SK-N-SH (cell line): ENCODE measurements around the gene TDP2.

Experiments used
- EP300 ChIP-seq, 2 experiments: IDR thresholded peaks; 2 replicates each; pipeline versions ENCODE4 v1.4.0 to v1.6.1; 2012; ENCODE audit warnings: borderline replicate concordance in 1 of 2, low read depth in 1 of 2, low read length in 1 of 2
- GABPA ChIP-seq: IDR thresholded peaks from 2 replicates; pipeline ENCODE4 v1.4.0; 2012; ENCODE audit warnings: low read depth, mild to moderate bottlenecking
- GATA2 ChIP-seq: sonication (generic); formaldehyde crosslinking; IDR thresholded peaks from 2 replicates; pipeline ENCODE4 v1.5.0; 2020; ENCODE audit warnings: mild to moderate bottlenecking, missing genetic modification reagents
- MXI1 ChIP-seq: IDR thresholded peaks from 2 replicates; pipeline ENCODE4 v1.6.1; 2012; ENCODE audit warnings: mild to moderate bottlenecking, low read depth, low read length, improper control_type of control experiment
- NFIC ChIP-seq: IDR thresholded peaks from 2 replicates; pipeline ENCODE4 v1.4.0; 2012; ENCODE audit warnings: borderline replicate concordance
- RXRA ChIP-seq: IDR thresholded peaks from 2 replicates; pipeline ENCODE4 v1.4.0; 2012; ENCODE audit warnings: low read depth, mild to moderate bottlenecking, borderline replicate concordance
- TEAD4 ChIP-seq: IDR thresholded peaks from 2 replicates; pipeline ENCODE4 v1.4.0; 2012; ENCODE audit warnings: mild to moderate bottlenecking, borderline replicate concordance; ENCODE audit not compliant: insufficient read depth
- USF1 ChIP-seq: IDR thresholded peaks from 2 replicates; pipeline ENCODE4 v1.4.0; 2012; ENCODE audit warnings: low read depth, borderline replicate concordance
- TF ChIP-seq, protein P1 (sequence below): fragments of 200-600 bp; sonication (generic); IDR thresholded peaks from 2 replicates; pipeline ENCODE4 v1.6.1; 2017; ENCODE audit warnings: antibody characterized with exemption, mild to moderate bottlenecking, moderate library complexity
- TF ChIP-seq, protein P2 (sequence below): IDR thresholded peaks from 2 replicates; pipeline ENCODE4 v1.4.0; 2012; ENCODE audit warnings: low read depth, borderline replicate concordance

DNA sequence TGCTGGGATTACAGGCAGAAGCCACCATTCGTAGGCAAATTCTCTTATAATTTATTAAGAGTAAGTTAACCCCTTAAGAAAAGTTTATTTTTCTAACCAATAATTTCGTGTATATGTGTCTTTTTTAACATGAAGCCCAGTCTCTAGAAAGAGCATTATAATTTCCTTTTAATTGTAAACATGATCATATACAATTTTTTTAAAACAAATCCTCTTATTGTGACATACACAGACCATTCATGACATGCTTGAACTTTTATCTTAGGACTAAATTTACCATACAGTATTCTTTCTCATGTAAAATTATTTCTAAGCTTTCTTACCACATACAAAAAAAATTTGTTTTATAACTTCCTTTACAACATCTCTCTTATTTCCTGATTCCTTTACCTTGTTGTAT, 6.9 kb upstream of the TDP2 start:
- TF ChIP-seq, protein P1, sequence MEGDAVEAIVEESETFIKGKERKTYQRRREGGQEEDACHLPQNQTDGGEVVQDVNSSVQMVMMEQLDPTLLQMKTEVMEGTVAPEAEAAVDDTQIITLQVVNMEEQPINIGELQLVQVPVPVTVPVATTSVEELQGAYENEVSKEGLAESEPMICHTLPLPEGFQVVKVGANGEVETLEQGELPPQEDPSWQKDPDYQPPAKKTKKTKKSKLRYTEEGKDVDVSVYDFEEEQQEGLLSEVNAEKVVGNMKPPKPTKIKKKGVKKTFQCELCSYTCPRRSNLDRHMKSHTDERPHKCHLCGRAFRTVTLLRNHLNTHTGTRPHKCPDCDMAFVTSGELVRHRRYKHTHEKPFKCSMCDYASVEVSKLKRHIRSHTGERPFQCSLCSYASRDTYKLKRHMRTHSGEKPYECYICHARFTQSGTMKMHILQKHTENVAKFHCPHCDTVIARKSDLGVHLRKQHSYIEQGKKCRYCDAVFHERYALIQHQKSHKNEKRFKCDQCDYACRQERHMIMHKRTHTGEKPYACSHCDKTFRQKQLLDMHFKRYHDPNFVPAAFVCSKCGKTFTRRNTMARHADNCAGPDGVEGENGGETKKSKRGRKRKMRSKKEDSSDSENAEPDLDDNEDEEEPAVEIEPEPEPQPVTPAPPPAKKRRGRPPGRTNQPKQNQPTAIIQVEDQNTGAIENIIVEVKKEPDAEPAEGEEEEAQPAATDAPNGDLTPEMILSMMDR, result no peak
- TF ChIP-seq GATA2 (CRISPR knock-in tag), result no peak
- TF ChIP-seq EP300 (IDR thresholded peaks at IDR 0.05; ENCODE audit: borderline replicate concordance in 1 of 2, low read depth in 1 of 2, low read length in 1 of 2), result no peak
- no peak for TF ChIP-seq GABPA
- no peak for TF ChIP-seq MXI1
- TF ChIP-seq RXRA, result no peak
- TF ChIP-seq, protein P2, sequence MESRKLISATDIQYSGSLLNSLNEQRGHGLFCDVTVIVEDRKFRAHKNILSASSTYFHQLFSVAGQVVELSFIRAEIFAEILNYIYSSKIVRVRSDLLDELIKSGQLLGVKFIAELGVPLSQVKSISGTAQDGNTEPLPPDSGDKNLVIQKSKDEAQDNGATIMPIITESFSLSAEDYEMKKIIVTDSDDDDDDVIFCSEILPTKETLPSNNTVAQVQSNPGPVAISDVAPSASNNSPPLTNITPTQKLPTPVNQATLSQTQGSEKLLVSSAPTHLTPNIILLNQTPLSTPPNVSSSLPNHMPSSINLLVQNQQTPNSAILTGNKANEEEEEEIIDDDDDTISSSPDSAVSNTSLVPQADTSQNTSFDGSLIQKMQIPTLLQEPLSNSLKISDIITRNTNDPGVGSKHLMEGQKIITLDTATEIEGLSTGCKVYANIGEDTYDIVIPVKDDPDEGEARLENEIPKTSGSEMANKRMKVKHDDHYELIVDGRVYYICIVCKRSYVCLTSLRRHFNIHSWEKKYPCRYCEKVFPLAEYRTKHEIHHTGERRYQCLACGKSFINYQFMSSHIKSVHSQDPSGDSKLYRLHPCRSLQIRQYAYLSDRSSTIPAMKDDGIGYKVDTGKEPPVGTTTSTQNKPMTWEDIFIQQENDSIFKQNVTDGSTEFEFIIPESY, result no peak
- no peak for TF ChIP-seq USF1
- TF ChIP-seq TEAD4, result no peak
- no peak for TF ChIP-seq NFIC
